DMS153 treated with DMSO at 0.1 percent for 48 hours (cell line): ENCODE measurements around the gene FRAS1.
"Not testable (repeated sequence)": the region's sequence is repeated elsewhere in the genome, so short reads cannot be mapped to it uniquely, and the experiment has no call there.

Source experiments
- DNase-seq: peaks from one replicate; lab custom pipeline; 2025; ENCODE audit not compliant: unreplicated experiment; lab: John Stamatoyannopoulos, UW

Gene FRAS1

GRCh38 chr4:78424461-78424860 is 367.3 kb downstream of the FRAS1 start:
- DNase-seq, result no peak

GRCh38 chr4:78426972-78427371 is 369.8 kb downstream of the FRAS1 start:
- DNase-seq, result no peak

GRCh38 chr4:78428996-78429395 is 371.9 kb downstream of the FRAS1 start:
- DNase-seq, result no peak

GRCh38 chr4:78432896-78433295 is 375.8 kb downstream of the FRAS1 start:
- DNase-seq, result no peak

DNA sequence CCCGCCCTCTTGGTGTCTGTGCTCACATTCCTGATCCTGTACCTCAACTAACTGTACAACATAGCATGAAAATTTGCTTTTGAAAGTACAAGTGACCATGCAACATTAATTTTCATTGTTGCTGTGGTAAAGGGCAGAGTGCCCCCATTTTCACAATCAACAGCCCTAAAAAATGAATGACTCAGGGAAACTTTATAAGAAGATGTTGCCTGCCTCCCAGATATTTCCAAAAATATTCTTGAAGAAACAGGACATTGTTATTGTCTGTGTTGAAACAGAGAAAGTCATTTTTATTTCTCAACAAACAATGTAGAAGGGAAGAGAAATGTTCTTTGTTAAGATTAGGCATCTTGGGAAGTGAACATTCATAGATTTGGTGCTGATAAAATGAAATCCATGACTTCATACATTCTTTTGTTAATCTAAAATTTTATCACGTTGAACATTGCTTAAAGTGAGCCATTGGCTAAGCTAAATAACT is 380.5 kb downstream of the FRAS1 start:
- no peak for DNase-seq

DNA sequence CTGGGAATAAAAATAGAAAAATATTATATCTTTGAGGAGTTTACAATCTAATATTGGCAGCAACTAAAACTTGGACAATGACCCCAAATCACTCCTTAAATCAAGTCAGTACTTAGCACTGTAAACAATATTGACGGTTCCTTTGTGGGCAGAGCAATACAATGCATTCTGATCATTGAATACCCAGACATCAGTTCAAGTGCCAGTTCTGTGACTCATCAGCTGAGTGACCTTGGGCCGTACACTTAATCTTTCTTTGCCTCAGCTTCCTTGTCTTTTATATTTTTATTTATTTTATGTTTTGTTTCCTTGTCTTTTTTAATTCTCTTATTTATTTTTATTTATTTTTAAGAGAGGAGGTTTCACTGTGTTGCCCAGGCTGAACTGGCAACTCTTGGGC is 382.2 kb downstream of the FRAS1 start:
- no peak for DNase-seq

GRCh38 chr4:78441756-78442155 is 384.6 kb downstream of the FRAS1 start:
- no peak for DNase-seq

DNA sequence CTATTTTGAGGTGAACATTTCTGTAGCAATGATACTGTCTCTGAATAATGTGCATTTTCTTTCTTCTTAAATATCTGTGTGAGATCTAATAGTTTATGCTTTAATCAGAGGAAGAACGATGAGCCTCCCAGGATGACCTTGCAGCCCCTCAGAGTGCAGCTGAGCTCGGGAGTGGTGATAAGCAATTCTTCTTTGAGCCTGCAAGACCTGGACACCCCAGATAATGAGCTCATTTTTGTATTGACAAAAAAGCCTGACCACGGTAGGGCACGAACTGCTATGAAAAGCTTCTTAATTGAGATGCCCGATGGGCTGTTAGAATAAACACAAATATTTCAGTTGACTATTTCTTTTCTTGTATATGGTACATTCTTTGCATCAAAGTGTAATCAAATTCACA is 389.5 kb downstream of the FRAS1 start:
- DNase-seq, result no peak

DNA sequence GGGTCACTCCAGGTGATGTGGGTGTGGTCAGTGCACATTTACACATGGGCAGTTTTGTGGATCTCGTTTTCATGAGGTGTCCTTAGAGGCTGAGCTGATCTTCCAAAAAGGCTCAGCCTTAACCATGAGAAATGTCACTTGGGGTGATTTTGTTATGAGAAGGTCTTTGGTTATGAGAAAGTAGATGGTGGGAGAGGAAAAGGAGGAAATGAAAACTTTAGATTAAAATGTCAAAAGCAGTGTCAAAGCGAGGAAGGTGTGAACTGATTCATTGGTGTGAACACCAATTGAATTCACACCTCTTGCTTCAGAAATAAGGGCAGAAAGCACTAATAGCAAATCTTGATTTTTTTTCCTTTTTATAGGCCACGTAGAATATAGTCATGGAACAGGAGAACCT is 394.3 kb downstream of the FRAS1 start:
- no peak for DNase-seq

- DNase-seq, result no peak
Measured at GRCh38 chr4:78454016-78454415, 396.9 kb downstream of the FRAS1 start.

DNA sequence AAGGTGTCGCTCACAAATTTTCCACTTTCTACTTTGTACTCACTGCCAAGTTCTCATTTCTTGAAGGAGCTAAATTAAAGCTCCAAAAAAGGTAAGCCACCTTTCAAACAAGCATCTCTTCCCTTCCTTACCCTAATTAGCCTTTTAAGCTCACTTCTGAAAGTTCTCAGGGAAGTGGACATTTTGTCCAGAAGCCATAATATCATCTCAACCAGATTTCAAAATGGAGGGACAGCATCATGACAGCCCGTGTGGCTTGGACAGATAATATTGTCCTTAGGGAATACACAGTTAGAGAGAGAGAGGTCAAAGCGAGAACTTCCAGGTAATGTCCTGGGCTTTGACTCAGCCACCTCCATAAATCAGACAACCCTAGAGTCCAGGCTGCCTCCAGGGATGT is 400.6 kb downstream of the FRAS1 start:
- DNase-seq, result no peak

DNA sequence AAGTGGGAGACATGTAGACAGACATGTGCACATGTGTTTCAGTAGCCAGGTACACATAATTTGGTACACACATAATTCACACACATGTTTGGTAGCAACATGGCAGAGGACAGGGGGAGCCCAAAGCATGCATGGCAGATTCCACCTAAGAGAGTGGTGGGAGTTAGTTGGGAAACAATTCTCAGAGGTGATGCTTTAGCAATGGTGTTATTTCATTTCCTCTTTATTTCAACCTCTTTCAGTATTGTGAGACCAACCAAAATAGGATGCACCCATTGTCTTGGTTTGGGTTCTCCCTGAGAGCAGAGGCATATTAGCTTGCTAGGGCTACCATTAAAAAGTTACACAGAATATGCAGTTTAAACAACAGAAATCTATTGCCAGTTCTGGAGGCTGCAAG is 402.2 kb downstream of the FRAS1 start:
- DNase-seq, result no peak

DNA sequence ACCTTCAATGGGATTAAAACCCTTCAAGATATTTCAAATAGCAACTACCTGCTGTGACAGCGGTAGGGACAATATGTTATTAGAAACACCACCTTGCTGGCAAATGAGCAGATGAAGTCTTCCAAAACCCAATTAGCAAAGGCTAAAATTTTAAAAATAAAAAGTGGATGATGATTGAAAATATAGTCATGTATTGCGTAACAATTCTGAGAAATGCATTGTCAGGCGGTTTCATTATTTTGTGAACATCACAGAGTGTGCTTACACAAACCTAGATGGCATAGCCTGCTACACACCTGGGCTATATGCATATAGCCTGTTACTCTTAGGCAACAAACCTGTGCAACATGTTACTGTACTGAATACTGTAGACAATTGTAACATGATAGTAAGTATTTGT is 403.2 kb downstream of the FRAS1 start:
- no peak for DNase-seq

GRCh38 chr4:78464265-78464664 is 407.1 kb downstream of the FRAS1 start:
- no peak for DNase-seq

GRCh38 chr4:78467223-78467622 is 410.1 kb downstream of the FRAS1 start:
- not testable (repeated sequence) for DNase-seq

GRCh38 chr4:78468272-78468671 is 411.1 kb downstream of the FRAS1 start:
- DNase-seq, result no peak

- DNase-seq, result no peak
Measured at GRCh38 chr4:78476108-78476704, 419.1 kb downstream of the FRAS1 start.

DNA sequence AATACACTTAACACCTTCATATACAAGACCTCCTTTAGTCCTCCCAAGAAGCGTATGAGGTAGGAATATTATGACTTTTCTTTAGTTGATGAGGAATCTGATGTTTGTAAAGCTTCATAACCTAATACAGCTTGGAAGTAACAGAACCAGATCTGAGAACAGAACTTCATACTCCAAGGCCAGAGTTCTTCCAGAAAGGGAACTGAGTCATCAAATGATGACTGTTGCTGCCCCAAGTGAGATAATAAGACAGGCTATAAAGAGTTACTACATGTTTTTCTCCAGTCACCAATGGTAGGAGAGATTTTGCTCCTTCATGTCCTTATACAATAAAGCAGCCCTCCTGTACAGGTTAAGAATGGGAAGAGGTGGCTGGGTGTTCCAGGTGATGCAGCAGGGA is 420.2 kb downstream of the FRAS1 start:
- no peak for DNase-seq

DNA sequence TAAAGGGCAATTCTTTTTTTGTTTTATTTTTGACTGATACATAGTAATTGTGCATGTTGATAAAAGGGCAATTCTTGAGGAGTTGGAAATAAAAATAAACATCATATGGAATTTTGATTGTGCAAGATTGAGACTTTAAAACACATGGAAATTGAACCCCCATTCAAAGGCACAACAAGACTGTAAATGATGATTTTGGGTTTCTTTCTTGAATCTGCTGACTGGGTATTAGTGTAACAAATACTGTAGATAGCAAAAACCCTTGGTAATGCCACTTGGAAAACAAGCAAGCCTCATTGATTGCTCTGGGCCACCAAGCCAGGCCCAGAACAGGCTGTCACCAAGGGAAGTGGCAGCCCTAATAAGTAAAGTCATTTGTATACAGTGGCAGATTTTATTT is 421.4 kb downstream of the FRAS1 start:
- no peak for DNase-seq

- DNase-seq, result no peak
Measured at GRCh38 chr4:78480286-78480685, 423.2 kb downstream of the FRAS1 start.

DNA sequence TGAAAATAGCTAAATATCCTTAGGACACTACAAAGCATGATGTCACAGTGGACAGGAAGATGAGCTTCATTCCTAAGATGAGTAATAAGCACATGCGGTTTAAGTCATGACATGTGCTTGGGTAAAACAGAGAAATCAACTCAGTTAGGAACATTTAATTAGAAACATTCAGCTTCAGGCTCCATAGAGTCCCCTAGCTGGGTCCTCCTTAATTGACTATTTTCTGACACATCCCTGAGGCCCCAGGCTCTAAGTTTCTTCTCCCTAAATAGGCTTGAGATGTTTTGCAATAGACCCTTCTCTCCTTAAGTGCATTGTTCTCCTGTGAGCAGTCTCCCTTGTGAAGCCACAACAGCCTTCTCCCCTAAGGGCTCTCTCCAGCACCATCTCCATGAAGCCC is 424.1 kb downstream of the FRAS1 start:
- no peak for DNase-seq

- DNase-seq, result no peak
Measured at GRCh38 chr4:78482281-78482680, 425.2 kb downstream of the FRAS1 start.

- DNase-seq, result no peak
Measured at GRCh38 chr4:78483811-78484210, 426.7 kb downstream of the FRAS1 start.

- DNase-seq, result no peak
Measured at GRCh38 chr4:78484574-78484973, 427.5 kb downstream of the FRAS1 start.
